ENCODE measurements around the gene DAPK2.

Gene DAPK2

GRCh38 chr15:63872759-63873510, 173.3 kb downstream of the DAPK2 start:
- TF ChIP-seq CTCF (IDR thresholded peaks at IDR 0.05; ENCODE audit: extremely low read depth, missing control alignments): no peak
- no peak for DNase-seq (ENCODE audit: low spot score)

- TF ChIP-seq CTCF (IDR thresholded peaks at IDR 0.05; ENCODE audit: extremely low read depth, missing control alignments): no peak
- DNase-seq (ENCODE audit: low spot score): no peak
Observed at GRCh38 chr15:63870487-63871209, 175.6 kb downstream of the DAPK2 start.

GRCh38 chr15:63870043-63870394, 176.3 kb downstream of the DAPK2 start:
- no peak for TF ChIP-seq CTCF (IDR thresholded peaks at IDR 0.05; ENCODE audit: extremely low read depth, missing control alignments)
- peak; percentile 36 for DNase-seq (ENCODE audit: low spot score)

GRCh38 chr15:63869371-63870042, 176.8 kb downstream of the DAPK2 start:
- DNase-seq (ENCODE audit: low spot score): no peak
- TF ChIP-seq CTCF (IDR thresholded peaks at IDR 0.05; ENCODE audit: extremely low read depth, missing control alignments): no peak

GRCh38 chr15:63864186-63864585, 182.1 kb downstream of the DAPK2 start:
- DNase-seq (ENCODE audit: low spot score): no peak
- TF ChIP-seq CTCF (IDR thresholded peaks at IDR 0.05; ENCODE audit: extremely low read depth, missing control alignments): no peak

GRCh38 chr15:63861946-63862517, 184.3 kb downstream of the DAPK2 start:
- no peak for DNase-seq (ENCODE audit: low spot score)
- TF ChIP-seq CTCF (IDR thresholded peaks at IDR 0.05; ENCODE audit: extremely low read depth, missing control alignments): no peak

GRCh38 chr15:63860555-63860954, 185.7 kb downstream of the DAPK2 start:
- DNase-seq (ENCODE audit: low spot score): no peak
- no peak for TF ChIP-seq CTCF (IDR thresholded peaks at IDR 0.05; ENCODE audit: extremely low read depth, missing control alignments)
